HepG2 (cell line): Measurements from ENCODE around the gene CTU2. TPM values are rescaled to one million over a fixed set of nuclear protein-coding genes. Genes with fewer than 3 reads are reported as not detected.

Experiments
- FOXO1 ChIP-seq: sonication (generic); formaldehyde crosslinking; IDR thresholded peaks from 2 replicates; pipeline ENCODE4 v1.4.0; 2020; ENCODE audit warnings: missing genetic modification reagents
- GLI4 ChIP-seq: sonication (generic); formaldehyde crosslinking; IDR thresholded peaks from 2 replicates; pipeline ENCODE4 v1.5.1; 2020; ENCODE audit warnings: missing genetic modification reagents, mild to moderate bottlenecking, moderate library complexity, borderline replicate concordance
- NFATC3 ChIP-seq: sonication (generic); formaldehyde crosslinking; IDR thresholded peaks from 2 replicates; pipeline ENCODE4 v1.5.1; 2020; ENCODE audit warnings: mild to moderate bottlenecking, missing genetic modification reagents
- ONECUT2 ChIP-seq: sonication (generic); formaldehyde crosslinking; IDR thresholded peaks from 2 replicates; pipeline ENCODE4 v1.4.0; 2020; ENCODE audit warnings: missing genetic modification reagents
- RBM22 ChIP-seq: fragments of 200-400 bp; formaldehyde crosslinking; optimal IDR thresholded peaks from 2 replicates; pipeline ENCODE3; 2017; ENCODE audit warnings: mild to moderate bottlenecking, low read length, moderate library complexity
- REXO4 ChIP-seq: sonication (generic); formaldehyde crosslinking; IDR thresholded peaks from 2 replicates; pipeline ENCODE4 v1.8.0; 2022; ENCODE audit warnings: missing genetic modification reagents, mild to moderate bottlenecking, borderline replicate concordance
- SAFB2 ChIP-seq: sonication (generic); formaldehyde crosslinking; IDR thresholded peaks from 2 replicates; pipeline ENCODE4 v1.5.1; 2020; ENCODE audit warnings: missing genetic modification reagents, low read depth, mild to moderate bottlenecking, borderline replicate concordance
- SRY ChIP-seq: sonication (generic); formaldehyde crosslinking; IDR thresholded peaks from 2 replicates; pipeline ENCODE4 v1.8.0; 2022; ENCODE audit warnings: mild to moderate bottlenecking, missing genetic modification reagents
- TARDBP ChIP-seq: sonication (generic); formaldehyde crosslinking; IDR thresholded peaks from 2 replicates; pipeline ENCODE4 v1.8.0; 2022; ENCODE audit warnings: mild to moderate bottlenecking, missing genetic modification reagents
- ZNF143 ChIP-seq: sonication (generic); formaldehyde crosslinking; IDR thresholded peaks from 2 replicates; pipeline ENCODE4 v1.4.0; 2020; ENCODE audit warnings: missing genetic modification reagents
- ZNF17 ChIP-seq: sonication (generic); formaldehyde crosslinking; IDR thresholded peaks from 2 replicates; pipeline ENCODE4 v1.5.0; 2020; ENCODE audit warnings: mild to moderate bottlenecking, missing genetic modification reagents
- ZNF431 ChIP-seq: sonication (generic); formaldehyde crosslinking; IDR thresholded peaks from 2 replicates; pipeline ENCODE4 v1.9.0; 2022; ENCODE audit warnings: missing genetic modification reagents, low read depth, mild to moderate bottlenecking, borderline replicate concordance
- ZNF441 ChIP-seq: sonication (generic); formaldehyde crosslinking; IDR thresholded peaks from 2 replicates; pipeline ENCODE4 v1.7.0; 2021; ENCODE audit warnings: missing genetic modification reagents, borderline replicate concordance
- ZNF570 ChIP-seq: sonication (generic); formaldehyde crosslinking; IDR thresholded peaks from 2 replicates; pipeline ENCODE4 v1.4.0; 2020; ENCODE audit warnings: mild to moderate bottlenecking, missing genetic modification reagents, borderline replicate concordance
- ZNF75D ChIP-seq: sonication (generic); formaldehyde crosslinking; IDR thresholded peaks from 2 replicates; pipeline ENCODE4 v1.8.1; 2023; ENCODE audit warnings: missing genetic modification reagents, mild to moderate bottlenecking, borderline replicate concordance
- ZNF777 ChIP-seq: sonication (generic); formaldehyde crosslinking; IDR thresholded peaks from 2 replicates; pipeline ENCODE4 v1.4.0; 2020; ENCODE audit warnings: missing genetic modification reagents
- polyA plus RNA-seq, 8 experiments: library from polyadenylated mRNA; depleted of rRNA in 3 of 8; stranded (reverse) in 7 of 8; unstranded in 1 of 8; fragments of >200 nt; fragmentation: Illumina TruSeq in 4 of 8; extraction: Trizol in 4 of 8; gene quantifications; 2 replicates each; pipeline versions ENCODE4 v1.2.1 to v1.2.3, GENCODE V29; 2011 to 2016; ENCODE audit warnings: low read depth in 4 of 8, missing spikeins in 1 of 8, mixed read lengths in 1 of 8; ENCODE audit not compliant: insufficient read depth in 1 of 8
- total RNA-seq, 5 experiments: library from RNA; depleted of rRNA; stranded (reverse); fragments of >200 nt; fragmentation: Illumina TruSeq; extraction: Trizol; gene quantifications; 2 replicates each; pipeline ENCODE4 v1.2.3, GENCODE V29; 2016; ENCODE audit warnings: low read depth in 1 of 5
- TF ChIP-seq, protein P1 (sequence below): sonication (generic); formaldehyde crosslinking; IDR thresholded peaks from 2 replicates; pipeline ENCODE4 v1.4.0; 2020; ENCODE audit warnings: missing genetic modification reagents, mild to moderate bottlenecking, borderline replicate concordance
- TF ChIP-seq, protein P2 (sequence below): sonication (generic); formaldehyde crosslinking; IDR thresholded peaks from 2 replicates; pipeline ENCODE4 v1.5.0; 2020; ENCODE audit warnings: mild to moderate bottlenecking, missing genetic modification reagents, borderline replicate concordance
- TF ChIP-seq, protein P3 (sequence below): sonication (generic); formaldehyde crosslinking; IDR thresholded peaks from 2 replicates; pipeline ENCODE4 v1.5.1; 2020; ENCODE audit warnings: mild to moderate bottlenecking, missing genetic modification reagents, moderate library complexity
- TF ChIP-seq, protein P4 (sequence below): sonication (generic); formaldehyde crosslinking; IDR thresholded peaks from 2 replicates; pipeline ENCODE4 v1.4.0; 2020; ENCODE audit warnings: missing genetic modification reagents

Gene CTU2
- total and polyA plus RNA-seq, 2 of the 13 experiments (the other 11 are each of a cell fraction or from before 2014, with no cell fraction given): 13.3 to 21.9 TPM

DNA sequence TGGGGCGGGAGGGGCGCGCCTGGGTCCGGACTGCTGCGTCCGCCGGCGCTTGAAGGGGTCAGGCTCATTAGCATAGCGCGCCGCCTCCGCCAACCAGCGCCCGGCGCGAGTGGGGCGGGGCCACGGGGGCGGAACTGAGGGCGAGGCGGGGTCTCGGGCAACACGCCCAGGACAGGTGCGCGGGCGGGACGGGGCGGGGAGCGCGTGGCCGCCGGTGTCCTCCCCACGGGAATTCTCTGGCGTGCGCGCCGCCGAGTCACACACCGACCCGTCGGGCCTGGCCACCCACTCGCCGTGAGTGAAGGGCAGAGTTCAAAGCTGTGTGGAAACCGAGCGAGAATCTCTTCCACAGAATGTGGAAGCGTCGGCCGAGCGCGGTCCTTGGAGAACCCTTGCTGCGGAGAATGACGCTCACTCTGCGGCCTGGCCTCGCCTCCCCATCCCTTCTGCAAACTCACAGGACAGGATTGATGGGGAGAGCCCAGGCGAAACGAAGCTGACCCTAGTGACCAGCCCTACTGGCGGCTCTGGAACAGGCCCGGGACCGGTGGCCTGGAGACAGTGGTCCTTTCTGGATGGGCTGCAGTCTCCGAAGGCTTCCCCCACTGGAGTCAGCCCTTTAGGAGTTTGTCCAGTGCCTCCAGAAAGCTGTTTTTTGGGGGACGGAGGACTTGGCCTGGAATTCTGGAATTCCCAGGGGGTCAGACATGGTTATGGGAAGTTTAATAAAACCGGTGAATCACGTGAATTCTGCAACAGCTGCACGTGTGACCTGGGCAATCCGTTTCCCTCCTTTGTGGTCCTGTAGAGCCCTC lies 19.7 kb upstream of the CTU2 start, which contains the start of gene SNAI3 (continued):
- no peak for TF ChIP-seq ZNF143
- TF ChIP-seq RBM22: no peak
- TF ChIP-seq, protein P1, sequence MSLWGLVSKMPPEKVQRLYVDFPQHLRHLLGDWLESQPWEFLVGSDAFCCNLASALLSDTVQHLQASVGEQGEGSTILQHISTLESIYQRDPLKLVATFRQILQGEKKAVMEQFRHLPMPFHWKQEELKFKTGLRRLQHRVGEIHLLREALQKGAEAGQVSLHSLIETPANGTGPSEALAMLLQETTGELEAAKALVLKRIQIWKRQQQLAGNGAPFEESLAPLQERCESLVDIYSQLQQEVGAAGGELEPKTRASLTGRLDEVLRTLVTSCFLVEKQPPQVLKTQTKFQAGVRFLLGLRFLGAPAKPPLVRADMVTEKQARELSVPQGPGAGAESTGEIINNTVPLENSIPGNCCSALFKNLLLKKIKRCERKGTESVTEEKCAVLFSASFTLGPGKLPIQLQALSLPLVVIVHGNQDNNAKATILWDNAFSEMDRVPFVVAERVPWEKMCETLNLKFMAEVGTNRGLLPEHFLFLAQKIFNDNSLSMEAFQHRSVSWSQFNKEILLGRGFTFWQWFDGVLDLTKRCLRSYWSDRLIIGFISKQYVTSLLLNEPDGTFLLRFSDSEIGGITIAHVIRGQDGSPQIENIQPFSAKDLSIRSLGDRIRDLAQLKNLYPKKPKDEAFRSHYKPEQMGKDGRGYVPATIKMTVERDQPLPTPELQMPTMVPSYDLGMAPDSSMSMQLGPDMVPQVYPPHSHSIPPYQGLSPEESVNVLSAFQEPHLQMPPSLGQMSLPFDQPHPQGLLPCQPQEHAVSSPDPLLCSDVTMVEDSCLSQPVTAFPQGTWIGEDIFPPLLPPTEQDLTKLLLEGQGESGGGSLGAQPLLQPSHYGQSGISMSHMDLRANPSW: no peak
- TF ChIP-seq, protein P2, sequence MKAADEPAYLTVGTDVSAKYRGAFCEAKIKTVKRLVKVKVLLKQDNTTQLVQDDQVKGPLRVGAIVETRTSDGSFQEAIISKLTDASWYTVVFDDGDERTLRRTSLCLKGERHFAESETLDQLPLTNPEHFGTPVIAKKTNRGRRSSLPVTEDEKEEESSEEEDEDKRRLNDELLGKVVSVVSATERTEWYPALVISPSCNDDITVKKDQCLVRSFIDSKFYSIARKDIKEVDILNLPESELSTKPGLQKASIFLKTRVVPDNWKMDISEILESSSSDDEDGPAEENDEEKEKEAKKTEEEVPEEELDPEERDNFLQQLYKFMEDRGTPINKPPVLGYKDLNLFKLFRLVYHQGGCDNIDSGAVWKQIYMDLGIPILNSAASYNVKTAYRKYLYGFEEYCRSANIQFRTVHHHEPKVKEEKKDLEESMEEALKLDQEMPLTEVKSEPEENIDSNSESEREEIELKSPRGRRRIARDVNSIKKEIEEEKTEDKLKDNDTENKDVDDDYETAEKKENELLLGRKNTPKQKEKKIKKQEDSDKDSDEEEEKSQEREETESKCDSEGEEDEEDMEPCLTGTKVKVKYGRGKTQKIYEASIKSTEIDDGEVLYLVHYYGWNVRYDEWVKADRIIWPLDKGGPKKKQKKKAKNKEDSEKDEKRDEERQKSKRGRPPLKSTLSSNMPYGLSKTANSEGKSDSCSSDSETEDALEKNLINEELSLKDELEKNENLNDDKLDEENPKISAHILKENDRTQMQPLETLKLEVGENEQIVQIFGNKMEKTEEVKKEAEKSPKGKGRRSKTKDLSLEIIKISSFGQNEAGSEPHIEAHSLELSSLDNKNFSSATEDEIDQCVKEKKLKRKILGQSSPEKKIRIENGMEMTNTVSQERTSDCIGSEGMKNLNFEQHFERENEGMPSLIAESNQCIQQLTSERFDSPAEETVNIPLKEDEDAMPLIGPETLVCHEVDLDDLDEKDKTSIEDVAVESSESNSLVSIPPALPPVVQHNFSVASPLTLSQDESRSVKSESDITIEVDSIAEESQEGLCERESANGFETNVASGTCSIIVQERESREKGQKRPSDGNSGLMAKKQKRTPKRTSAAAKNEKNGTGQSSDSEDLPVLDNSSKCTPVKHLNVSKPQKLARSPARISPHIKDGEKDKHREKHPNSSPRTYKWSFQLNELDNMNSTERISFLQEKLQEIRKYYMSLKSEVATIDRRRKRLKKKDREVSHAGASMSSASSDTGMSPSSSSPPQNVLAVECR (CRISPR knock-in tag): peak; percentile 79
- peak; percentile 94 for TF ChIP-seq ZNF777 (CRISPR knock-in tag)
- peak; percentile 12; the same call in 1 of the 2 replicates for TF ChIP-seq ZNF431 (CRISPR knock-in tag)
- no peak for TF ChIP-seq ONECUT2 (CRISPR knock-in tag)
- TF ChIP-seq ZNF75D: no peak
- no peak for TF ChIP-seq REXO4
- peak; percentile 62; the same call in 1 of the 2 replicates for TF ChIP-seq ZNF441 (CRISPR knock-in tag)
- TF ChIP-seq, protein P3, sequence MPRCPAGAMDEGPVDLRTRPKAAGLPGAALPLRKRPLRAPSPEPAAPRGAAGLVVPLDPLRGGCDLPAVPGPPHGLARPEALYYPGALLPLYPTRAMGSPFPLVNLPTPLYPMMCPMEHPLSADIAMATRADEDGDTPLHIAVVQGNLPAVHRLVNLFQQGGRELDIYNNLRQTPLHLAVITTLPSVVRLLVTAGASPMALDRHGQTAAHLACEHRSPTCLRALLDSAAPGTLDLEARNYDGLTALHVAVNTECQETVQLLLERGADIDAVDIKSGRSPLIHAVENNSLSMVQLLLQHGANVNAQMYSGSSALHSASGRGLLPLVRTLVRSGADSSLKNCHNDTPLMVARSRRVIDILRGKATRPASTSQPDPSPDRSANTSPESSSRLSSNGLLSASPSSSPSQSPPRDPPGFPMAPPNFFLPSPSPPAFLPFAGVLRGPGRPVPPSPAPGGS (CRISPR knock-in tag): peak; percentile 34; the same call in 1 of the 2 replicates
- no peak for TF ChIP-seq GLI4 (CRISPR knock-in tag)
- no peak for TF ChIP-seq TARDBP (CRISPR knock-in tag)
- TF ChIP-seq FOXO1 (CRISPR knock-in tag): peak; percentile 61; the same call in 1 of the 2 replicates
- no peak for TF ChIP-seq NFATC3 (CRISPR knock-in tag)
- no peak for TF ChIP-seq ZNF570 (CRISPR knock-in tag)
- no peak for TF ChIP-seq ZNF17
- peak; percentile 76 for TF ChIP-seq SAFB2 (CRISPR knock-in tag)
- 0 out of 2 replicates have a peak, but pooled peaks have one; percentile 52 for TF ChIP-seq SRY
- TF ChIP-seq, protein P4, sequence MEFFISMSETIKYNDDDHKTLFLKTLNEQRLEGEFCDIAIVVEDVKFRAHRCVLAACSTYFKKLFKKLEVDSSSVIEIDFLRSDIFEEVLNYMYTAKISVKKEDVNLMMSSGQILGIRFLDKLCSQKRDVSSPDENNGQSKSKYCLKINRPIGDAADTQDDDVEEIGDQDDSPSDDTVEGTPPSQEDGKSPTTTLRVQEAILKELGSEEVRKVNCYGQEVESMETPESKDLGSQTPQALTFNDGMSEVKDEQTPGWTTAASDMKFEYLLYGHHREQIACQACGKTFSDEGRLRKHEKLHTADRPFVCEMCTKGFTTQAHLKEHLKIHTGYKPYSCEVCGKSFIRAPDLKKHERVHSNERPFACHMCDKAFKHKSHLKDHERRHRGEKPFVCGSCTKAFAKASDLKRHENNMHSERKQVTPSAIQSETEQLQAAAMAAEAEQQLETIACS (CRISPR knock-in tag): peak; percentile 82
